MV-4-11 (cell line): Measurements from ENCODE around the gene RFX2.
A peak's percentile ranks its signal among the peaks of the same experiment; 100 is the strongest.
"Not testable (repeated sequence)": the region's sequence is repeated elsewhere in the genome, so short reads cannot be mapped to it uniquely, and the experiment has no call there.

ENCODE experiments used
- DNase-seq: peaks from one replicate; lab custom pipeline; 2025; lab: John Stamatoyannopoulos, UW

Gene RFX2

DNA sequence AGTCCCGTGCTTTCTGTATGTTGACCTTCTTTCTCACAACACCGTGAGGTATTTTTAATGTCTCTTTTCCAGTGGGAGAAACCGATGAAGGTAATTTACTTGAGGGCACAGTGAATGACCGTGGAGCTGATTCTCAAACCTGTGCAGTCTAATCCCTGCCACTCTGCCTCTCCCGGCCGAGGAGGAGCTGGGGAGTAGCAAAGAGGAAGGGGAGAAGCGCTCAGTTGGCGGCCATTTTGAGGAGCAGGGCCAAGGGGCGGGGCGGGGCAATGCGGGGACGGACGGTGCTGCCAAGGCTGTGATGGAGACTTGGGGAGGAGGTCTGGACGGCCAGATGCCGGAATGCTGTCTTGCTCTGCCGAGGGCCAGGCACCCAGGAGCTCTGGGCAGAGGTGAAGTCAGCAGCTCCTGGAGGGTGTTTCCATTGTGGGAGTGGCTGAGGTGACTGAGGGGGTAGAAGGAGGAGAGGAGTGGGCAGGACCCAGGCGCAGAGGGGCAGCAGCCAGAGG, 120.0 kb downstream of the RFX2 start:
- no peak for DNase-seq

DNA sequence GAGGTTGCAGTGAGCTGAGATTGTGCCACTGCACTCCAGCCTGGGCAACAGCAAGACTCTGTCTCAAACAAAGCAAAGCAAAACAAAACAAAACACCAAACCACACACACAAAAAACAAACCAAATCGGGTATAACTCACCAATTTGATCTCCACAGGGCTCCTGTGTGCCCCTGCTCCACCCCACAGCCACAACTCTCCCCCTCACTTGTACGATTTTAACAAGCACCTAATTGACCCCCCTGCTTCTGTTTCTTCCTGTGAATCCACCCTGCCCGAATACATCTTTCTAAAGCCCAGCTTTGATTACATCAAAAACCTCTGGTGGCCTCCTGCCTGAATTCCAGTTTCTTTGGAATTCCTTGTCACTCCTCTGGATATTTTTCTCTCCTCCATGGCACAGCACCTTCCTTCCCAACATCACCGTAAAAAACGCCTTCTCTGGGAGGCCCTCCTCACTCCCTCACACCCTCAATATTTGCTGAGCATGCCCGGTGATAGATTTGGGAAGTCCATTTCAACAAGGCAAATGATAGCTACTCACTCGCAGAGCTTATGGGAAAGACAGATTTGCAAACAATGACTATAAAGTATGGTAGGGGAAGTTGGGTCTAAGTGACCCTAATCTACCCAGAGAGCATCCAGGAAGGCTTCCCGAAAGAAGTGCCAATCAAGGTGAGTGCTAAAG, 120.8 kb downstream of the RFX2 start:
- no peak for DNase-seq

DNA sequence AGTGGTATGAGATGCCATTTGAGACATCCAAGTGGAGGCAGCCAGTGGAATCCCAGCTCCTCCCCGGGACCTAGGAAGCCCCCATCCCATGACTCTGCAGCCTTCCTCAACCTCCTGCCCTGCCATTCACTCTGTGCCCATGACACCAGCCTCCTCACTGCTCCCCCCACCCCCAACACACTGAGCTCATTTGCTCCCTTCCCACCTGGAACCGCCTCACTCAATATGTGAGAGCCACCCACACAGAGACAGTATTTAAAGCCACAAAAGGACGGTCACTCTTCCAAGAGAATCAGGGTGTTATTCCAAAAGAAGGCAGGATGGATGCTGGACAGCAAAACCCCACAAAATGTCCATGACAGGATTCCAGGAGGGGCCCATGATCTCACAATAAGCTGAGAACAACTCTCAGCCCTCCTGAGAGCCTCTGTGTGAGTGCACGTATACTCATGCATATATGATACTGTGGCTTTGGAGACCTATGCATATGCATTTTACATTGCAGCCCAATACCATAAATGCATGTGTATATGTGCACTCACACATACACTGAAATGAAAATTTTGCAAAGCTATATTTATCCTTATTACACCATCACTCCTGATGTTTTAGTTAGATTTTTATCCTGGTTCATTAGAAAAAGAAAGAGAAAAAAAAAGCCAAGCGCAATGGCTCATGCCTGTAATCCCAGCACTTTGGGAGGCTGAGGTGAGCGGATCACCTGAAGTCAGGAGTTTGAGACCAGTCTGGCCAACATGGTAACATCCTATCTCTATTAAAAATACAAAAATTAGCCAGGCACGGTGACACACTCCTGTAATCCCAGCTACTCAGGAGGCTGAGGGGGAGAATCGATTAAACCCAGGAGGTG, 121.5 kb downstream of the RFX2 start:
- no peak for DNase-seq

- peak; percentile 61 for DNase-seq
Observed at GRCh38 chr19:5987077-5987818, 123.1 kb downstream of the RFX2 start.

DNA sequence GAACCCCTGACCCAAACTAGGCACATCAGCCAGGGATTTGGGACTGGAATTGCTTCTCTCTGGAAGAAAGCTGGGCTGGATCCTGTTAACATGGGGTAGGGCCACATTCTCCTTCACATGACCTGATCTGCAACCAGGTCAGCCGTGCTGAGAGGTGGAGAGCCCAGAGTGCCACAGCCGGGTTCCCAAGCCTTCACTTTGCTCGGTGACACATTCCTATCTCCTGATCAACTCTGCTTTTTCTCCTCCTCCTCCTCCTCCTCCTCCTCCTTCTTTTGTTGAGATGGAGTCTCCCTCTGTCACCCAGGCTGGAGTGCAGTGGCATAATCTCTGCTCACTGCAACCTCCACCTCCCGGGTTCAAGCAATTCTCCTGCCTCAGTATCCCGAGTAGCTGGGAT, 124.5 kb downstream of the RFX2 start:
- not testable (repeated sequence) for DNase-seq

DNA sequence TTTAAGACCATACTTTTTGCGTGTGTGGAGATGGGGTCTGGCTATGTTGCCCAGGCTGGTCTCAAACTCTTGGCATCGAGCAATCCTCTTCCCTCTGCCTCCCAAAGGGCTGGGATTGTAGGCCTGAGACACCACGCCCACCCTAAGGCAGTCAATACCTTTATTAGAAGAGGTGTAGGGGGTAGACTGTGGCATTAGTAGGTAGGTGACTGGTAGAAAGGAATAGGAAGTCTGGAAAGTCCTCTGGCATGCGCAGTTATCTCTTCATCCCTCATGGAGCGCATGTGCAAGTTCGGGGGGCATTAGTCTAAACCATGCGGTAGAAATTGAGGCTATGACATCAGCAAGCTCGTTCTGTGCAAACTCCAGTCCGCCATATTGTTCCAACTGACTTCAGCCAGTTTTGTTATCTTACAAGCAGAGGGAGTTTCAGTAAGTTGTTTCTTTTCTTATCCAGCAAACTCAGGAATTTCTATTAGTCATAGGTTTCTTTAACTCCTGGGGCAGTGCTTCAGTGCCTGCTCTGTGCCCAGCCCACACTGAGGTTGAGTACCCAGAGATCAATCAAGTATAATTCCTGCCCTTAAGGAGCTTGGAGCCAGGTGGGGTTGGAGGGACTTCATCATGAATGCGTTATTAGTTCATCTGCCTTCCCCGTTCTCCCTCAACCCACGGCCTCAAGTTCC, 125.1 kb downstream of the RFX2 start:
- no peak for DNase-seq

- DNase-seq, result peak; percentile 64
Observed at GRCh38 chr19:5984600-5984999, 125.7 kb downstream of the RFX2 start.

DNA sequence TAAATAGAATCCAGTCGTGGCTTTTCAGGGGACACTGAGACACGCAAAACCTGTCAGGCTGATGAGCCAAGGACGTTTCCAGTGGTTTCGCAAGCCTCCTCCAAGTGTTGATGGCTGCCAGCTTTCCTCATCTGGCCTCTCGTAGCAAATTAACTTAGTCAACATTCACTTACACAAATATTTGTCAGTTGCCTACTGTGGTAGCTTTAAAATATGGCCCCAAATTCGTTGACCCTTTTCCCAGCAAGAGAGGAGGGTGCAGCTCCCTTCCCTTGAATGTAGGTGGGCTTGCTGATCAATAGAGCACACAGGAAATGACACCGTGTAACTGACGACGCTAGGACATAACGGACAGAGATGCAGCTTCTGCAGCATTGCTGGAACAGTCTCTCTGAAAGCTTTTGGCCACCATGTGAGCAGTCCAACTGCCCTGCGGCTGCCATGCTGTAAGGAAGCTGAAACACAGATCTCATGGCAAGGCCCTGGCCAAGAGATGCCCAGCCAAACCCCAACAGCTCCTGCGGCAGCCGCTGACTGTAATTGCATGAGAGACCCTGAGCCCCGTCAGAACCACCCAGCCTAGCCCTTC, 126.8 kb downstream of the RFX2 start:
- peak; percentile 75 for DNase-seq

DNA sequence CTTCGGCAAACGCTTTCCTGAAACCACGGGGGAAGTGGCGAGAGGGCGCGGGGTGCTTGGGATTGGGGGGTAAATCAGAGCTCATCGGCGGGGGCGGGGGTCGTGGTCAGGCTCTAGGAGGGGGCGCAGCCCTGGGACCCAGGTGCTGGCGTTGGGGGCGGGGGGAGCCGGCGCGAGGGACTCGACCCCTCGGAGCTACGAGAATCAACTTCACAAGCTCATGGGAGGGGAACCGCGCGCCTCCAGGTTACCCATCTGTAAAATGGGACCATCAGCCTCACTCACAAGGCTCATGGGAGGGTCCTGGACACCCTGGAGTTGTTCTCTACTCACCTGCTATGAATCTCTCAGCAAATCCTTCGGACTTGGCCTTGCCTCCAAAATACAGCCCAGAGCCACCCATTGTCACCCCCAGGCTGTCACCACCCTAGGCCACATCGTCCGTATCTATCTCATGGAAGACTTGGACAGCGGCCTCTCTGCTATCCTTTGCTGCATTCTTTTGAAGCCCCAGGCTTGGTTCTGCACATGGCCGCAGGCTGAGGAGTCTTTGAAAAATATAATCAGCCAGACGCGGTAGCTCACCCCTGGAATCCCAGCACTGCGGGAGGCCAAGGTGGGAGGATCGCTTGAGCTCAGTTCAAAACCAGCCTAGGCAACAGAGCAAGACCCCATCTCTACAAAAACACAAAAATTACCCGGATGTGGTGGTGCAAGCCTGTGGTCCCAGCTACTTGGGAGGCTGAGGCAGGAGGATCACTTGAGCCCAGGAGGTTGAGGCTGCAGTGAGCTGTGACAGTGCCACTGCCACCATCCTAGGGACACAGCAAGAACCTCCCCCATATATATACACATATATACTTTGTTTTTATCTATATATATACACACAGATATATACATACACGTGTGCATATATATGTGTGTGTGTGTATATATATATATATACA, 131.4 kb downstream of the RFX2 start:
- DNase-seq, result no peak

GRCh38 chr19:5977785-5978605, 132.3 kb downstream of the RFX2 start, which contains the start of gene RANBP3:
Gene RANBP3, minus strand, starts transcription at chr19:5978140. Its CDS starts 58 bp downstream, at chr19:5978082.
- DNase-seq, result peak; percentile 100

DNA sequence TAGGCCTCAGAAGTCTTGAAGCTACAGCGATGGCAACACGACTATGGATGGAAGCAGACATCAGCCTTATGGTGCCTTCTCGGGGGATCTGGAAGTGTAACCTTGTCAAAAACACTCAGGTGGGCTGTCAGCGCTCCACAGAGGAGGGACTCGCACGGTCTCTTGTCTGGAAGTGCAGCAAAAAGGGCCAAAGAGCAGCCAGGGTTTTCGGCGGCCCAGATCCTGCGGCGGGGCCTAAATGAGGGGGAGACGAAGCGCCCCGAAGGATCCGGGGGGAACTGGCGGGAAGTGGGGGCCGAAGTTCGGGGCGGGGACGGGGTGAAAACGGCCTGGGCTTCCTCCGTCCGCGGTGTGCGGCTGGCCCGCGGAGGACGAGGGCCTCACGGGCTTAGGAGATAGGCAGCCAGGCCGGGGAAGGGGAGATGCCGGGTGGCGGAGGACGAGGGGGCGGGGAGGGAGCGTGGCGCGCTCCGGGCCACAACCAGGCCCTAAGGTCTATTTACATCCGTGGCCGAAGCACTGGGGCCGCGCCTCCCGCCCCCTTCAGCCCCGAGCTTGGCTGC, 133.0 kb downstream of the RFX2 start:
- DNase-seq, result no peak

DNA sequence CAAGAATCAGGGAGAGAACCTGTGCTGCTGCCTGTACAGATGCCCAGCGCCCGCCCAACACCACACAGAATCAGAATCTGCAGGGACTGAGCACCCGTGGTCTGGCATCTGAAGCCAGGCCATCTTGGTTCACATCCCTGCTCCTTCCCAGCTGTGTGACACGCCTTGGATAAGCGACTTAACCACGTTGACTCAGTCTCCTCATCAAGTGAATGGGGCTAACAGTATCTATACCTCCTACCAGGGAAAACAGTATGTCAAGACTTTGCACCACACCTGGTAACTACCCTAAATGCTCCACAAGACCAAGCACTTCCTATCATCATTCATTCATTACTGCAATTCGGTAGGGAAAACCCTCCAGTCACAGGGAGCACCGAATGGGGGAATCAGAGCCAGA, 133.5 kb downstream of the RFX2 start:
- DNase-seq, result no peak

GRCh38 chr19:5975388-5975728, 134.9 kb downstream of the RFX2 start:
- no peak for DNase-seq

DNA sequence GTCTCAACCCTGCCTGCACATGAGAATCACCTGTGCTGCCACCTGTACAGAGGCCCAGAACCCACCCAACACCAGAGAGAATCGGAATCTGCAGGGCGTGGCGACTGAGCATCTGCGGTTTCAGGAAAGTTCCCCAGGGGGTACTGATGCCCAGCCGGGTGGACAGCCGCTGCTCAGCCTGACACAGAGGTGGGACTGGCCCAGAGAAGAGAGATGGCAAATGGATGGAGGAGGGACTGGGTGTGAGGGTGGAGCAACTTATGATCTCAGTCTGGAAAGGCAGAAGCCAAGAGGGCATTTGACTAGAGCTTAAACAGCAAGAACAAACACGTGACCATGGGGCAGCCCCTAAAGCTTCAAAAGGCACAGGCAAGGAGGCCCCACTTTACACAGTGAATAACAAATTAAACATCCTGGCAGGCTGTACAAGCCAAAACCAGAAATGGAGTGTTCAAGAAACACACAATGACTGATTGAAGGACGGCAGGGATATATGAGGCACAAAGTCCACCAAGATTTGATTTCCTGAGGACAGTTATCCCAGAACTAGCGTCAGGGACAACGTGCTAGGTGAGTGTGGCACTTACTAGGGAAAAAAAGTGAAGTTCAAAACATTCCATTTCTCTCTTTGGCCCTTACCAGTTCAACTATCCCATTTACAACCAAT, 135.4 kb downstream of the RFX2 start:
- no peak for DNase-seq

- no peak for DNase-seq
Observed at GRCh38 chr19:5973867-5974635, 136.2 kb downstream of the RFX2 start.

GRCh38 chr19:5973376-5973775, 136.9 kb downstream of the RFX2 start:
- no peak for DNase-seq

- no peak for DNase-seq
Observed at GRCh38 chr19:5972355-5972731, 138.0 kb downstream of the RFX2 start.
